ENCODE data around the gene SHTN1.

The SHTN1 gene

DNA sequence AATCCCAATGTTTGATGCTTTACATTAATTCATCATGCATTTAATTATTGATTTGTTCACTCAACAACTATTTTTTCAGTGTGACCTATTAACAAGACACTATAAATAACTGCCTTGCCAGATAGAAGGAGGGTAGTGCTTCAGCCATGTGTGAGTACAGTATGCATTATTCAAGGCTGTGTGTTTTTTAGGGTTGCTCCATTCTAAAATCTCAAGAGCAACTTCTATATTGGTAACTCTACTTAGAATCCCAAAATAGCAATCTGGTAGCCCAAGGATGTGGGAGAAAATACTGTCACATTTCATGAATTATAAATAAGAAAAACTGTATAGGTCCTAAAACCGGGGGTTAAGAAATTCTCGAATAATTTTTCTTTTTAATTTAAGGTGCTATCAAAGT, 85.8 kb downstream of the SHTN1 start:
- no peak for DNase-seq (ENCODE audit: extremely low read depth in 1 of 2, low read depth in 1 of 2)

DNA sequence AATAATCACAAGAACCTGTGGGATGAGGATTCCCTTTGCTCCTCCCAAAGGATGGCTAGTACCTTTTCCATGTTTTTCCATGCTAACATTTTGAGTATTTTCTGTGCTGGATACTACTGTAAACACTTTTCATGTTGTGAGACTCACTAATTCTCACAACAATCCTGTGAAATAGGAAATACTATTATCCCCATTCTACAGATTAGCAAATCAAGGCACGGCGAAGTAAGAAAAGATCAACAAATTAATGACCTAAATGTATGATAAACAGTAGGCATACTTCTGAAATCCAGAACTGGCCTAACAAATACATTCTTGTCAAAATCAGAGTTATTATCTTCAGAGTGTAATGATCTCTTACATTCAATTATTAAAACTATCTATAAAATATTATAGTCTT, 86.4 kb downstream of the SHTN1 start:
- no peak for DNase-seq (ENCODE audit: extremely low read depth in 1 of 2, low read depth in 1 of 2)

DNA sequence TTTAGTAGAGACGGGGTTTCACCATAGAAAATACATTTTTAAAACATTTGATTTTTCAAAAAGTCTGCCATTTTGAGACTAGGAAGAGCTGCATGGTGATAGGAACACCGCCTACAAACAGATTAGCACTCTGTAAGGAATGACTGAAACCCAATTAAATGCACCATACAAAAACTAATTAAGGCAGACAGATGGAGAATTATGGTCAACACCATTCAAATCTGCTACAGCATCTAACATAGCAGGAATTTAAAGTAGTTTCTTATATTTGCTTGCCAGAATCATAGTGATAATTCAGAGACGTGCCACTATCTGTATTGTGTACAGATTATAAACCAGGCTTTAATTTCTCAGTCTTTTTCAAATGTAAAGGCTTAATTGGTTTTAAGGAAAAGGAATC, 87.5 kb downstream of the SHTN1 start:
- DNase-seq (ENCODE audit: extremely low read depth in 1 of 2, low read depth in 1 of 2): no peak

DNA sequence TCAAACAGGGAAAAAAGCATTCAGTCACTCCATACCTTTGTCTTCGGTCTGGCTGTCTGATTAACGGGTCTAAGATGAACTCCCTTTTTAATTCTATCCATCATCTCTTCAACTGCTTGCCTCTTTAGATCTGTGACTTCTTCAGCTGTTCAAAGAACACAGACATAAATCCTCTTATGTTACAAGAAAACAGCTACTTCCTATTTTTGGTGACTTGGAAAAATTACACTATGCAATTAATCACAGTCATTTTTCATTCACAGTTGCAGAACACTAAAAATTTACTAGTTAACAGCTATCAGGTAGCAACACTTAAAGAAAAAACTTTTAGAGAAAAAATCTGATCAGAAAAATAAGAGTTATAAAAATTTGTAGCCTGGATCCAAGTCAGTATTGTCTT, 89.6 kb downstream of the SHTN1 start:
- DNase-seq (ENCODE audit: extremely low read depth in 1 of 2, low read depth in 1 of 2): no peak

DNA sequence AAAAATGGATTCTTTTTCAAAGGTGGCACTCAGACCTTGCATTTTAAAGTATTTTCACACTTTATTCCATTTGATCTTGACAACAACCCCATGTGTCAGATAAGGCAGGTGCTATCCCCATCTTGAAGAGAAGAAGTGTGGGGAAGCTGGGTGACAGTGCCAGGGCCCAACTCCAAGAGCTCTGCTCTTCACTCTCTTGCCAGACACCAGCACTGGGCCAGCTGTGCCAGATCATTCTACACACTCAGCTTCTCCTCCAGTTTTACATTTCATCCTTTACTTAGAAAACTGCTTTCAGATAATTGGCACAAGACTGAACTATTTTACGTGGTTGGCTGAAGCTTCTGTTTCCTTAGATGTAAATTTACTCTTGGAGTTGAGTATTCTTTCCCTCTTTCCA, 91.3 kb downstream of the SHTN1 start:
- DNase-seq (ENCODE audit: extremely low read depth in 1 of 2, low read depth in 1 of 2): no peak

DNA sequence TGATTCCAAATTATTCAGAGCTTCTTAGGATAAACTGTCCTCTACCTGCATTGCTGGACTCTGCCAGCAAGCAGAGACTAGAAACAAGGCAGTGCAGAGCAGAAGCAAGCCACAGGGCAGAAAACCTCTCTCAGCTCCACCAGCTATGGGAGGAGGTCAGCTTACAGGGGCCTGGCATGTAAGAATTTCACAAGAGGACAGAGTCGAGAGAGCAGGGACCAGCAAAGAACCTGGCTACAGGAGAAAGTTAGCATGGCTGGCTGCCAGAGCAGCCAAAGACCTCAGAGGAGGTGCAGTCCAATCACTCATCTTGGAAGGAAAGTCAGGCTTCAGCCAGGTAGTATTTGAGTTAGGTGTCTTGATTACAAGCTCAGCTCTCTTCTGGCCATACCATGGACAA, 92.8 kb downstream of the SHTN1 start:
- DNase-seq (ENCODE audit: extremely low read depth in 1 of 2, low read depth in 1 of 2): no peak

DNA sequence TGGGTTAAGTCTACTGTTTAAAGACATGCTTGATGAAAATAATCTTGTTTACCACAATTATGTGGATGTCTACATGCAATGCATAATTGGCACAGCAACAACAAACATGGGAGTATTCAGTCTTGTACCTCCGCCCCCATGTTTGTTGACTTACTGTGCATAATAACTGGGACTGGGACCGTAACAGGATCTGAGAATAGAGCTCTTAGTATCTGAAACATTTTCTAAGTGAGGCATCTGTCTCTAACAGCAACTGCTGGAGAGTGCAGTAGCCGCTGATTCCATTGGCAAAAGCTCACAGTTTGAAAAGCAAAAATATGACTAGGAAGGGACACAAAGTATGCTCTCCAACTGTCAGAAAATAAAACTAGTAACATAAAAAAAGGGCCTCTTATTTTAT, 94.1 kb downstream of the SHTN1 start:
- DNase-seq (ENCODE audit: extremely low read depth in 1 of 2, low read depth in 1 of 2): no peak

DNA sequence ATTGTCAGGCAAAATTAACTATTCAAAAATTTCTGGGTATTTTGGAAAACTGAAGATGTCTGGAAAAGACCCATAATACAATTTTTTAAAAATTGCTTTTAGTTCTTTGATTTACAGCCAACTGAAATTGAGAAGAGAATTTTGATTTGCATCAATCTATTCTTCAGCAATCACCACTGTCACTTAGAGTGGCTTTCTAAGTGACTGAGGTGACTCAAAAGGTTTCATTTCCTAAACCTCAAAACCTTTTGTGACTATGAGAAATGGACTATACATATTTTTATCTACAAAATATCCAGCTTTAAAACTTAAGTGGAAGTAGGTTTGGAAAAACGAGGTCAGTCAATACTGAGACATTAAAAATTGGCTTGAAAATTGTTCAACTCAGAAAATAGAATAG, 95.7 kb downstream of the SHTN1 start:
- DNase-seq (ENCODE audit: extremely low read depth in 1 of 2, low read depth in 1 of 2): no peak

DNA sequence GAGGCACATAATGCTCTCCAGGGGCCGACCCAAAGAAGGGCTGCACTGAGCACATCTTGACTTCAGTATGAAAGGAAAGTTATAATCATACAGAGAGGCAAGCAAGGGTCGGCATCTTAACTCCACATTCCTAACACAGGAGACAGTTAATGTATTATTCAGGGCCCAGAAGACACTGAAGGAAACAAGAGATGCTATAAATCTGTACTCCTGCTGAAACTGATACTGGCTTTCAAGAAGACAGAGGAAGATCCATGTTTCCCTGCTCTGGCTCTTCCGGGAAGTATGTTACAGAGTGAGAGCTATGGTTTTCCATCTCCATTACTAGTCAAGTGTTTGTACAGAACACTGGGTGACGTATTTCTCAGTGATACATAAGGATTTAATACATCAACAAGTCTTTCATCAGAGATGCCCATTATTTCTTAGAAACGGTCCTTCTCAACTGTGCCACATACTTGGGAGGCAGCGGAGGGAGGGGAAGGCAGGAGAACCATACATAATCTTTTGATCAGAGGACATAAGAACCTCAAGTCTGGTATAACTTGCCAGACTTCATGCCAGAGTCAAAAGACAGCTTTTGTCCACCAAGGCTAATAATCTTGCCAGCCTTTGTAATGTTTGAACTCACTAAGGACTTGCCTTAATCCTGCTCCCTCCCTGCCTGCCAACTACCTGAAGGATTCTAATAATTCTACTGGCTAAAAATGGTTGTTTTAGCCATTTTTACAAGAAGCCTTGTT, 97.6 kb downstream of the SHTN1 start:
- no peak for DNase-seq (ENCODE audit: extremely low read depth in 1 of 2, low read depth in 1 of 2)

DNA sequence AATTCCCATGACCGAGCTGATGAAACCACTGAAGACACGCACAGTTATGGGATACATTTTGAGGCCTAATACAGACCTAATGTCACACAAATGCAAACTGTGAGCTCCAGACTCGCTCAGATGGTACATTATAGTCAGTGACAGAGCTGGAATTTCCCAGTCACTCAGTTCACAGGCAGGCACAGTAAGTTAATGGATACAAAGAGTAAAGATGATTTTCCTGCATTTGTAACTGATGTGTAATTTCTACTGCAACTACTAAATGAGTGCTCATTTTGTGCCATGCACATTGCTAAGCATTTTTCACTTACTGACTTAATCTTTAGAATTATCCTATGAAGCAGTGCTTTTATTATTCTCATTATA, 99.2 kb downstream of the SHTN1 start:
- no peak for DNase-seq (ENCODE audit: extremely low read depth in 1 of 2, low read depth in 1 of 2)

DNA sequence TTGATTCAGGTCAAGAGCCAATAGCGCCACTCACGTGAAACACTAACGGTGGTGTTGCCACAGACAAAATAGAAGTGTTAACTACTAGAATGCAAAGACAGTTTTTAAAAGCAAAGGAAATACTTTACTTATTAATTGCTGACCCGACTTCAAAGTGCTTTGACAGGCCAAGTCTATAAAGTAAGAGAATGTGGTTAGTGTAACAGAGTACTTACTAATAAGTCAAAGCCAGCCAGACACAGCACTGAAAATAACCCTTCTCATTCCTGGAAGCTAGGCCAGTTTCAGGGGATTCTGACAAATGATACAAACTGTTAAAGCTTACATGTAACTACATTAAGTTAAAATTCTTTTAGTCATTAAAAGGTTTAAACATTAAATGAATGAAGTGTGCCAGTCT, 105.4 kb downstream of the SHTN1 start:
- DNase-seq (ENCODE audit: extremely low read depth in 1 of 2, low read depth in 1 of 2): no peak

DNA sequence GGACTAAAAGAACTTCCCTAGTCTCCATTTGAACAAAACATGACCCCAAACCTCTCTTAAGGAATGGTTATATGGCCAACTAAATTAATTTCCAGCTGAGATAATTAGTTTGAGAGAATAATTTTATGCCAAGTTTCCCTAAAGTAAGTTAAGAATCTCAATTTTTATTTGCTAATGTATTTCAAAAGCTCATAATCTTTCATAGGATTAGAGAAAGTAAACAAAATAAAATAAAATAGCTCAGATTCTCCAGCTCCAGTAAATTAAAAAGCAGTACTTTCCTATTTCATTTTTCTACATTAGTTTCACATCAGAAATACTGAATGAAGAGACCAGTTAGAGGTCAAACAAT, 111.3 kb downstream of the SHTN1 start:
- DNase-seq (ENCODE audit: extremely low read depth in 1 of 2, low read depth in 1 of 2): no peak

DNA sequence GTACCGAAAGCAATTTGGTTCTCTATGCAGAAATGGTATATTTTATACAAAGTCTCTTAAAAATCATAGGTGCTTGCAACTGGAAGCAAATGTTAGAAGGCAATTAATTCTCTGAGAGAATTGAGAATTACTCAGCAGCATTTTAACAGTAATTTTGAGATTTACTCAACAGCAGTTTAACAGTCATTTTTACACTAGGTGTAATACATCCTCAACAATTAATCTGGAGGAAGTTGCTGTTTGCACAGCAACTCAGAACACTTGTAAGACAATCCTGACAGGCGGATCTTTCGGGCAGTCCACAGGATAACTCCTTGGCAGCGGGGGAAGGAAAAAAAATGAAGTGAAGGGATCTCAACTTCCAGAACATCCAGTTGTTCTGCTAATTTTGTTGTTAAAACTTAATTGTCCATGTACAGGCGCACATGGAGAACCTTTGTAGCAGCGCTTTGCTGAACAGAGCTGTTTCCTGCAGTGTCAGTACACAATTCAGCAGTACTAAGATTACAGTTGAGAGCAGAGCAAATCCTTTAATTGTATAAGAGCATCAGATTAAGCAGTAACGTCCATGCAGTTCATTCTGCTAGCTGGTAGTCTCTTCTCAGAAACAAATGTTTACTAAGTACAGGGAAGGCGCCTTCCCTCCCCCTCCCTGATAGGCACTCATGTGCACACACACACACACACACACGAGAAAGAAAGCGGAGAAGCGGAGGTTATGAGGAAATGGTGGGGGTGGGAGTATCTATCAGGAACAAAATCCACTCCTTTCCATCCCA, 111.9 kb downstream of the SHTN1 start:
- no peak for DNase-seq (ENCODE audit: extremely low read depth in 1 of 2, low read depth in 1 of 2)

DNA sequence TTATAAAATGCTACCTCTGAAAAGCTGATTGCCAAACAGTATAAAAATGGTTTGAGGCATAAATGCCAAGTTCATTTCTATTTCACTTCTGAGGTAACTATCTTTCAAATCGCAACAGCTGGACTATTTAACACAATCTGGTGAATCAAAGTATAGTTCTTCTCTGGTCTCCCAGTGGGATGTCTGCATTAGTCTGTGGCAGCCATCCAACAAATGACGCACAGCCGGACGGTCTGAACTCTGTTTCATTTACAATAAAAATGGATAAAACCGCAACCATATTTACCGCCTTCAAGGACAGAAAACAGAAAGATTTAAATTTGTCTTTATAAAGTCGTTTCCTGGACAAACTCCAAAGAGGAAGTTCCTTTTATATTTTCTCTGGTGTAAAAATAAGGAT, 113.8 kb downstream of the SHTN1 start:
- DNase-seq (ENCODE audit: extremely low read depth in 1 of 2, low read depth in 1 of 2): no peak

DNA sequence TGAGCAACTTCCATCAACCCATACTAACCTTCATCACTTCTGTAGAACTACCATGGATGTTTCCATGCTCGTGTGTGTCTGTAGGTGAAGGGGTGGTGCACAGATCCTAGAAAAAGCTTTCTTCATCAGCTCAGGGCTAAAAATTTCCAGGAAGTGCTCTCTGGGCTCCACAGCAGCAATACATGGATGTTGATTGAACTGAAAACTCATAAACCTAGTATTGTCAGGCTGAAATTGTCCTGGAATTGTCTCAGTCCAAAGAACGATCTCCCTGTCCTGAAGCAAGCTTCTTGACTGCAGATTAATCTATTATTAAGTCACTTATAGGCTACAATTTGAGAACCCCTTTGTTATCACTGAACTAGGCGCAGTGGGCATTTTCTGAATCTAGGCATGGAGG, 115.9 kb downstream of the SHTN1 start:
- DNase-seq (ENCODE audit: extremely low read depth in 1 of 2, low read depth in 1 of 2): no peak

DNA sequence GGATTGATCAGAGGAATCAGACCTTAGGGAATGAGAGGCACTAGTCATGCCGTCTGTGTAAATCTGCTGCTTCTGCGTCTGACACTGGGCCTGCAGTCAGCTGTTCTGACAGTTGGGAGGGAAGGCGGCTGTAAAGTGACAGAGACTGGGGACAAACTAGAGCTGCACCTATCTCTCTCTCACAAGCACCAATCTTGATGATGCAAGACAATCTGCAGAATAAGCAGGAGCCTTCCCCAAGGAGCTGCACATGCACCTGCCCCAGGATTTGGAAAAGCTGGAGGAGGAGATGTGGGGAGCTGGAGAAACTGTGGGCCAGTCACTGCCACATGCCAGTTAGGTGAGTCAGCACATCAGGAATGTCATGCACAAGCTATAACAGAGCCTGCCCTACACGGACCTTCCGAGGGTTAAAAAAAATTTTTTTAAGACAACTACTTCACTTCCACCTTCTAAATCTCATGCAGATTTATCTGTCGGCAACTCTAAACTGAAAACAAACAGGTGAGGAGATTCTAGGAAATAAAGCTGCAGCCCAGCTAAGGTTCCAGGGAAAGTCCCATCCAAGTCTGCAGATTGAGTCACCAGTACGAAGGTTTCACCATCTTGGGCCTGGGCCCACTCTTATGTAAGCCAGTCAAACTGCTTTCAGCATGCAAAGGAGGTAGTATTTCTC, 116.5 kb downstream of the SHTN1 start:
- DNase-seq (ENCODE audit: extremely low read depth in 1 of 2, low read depth in 1 of 2): no peak

DNA sequence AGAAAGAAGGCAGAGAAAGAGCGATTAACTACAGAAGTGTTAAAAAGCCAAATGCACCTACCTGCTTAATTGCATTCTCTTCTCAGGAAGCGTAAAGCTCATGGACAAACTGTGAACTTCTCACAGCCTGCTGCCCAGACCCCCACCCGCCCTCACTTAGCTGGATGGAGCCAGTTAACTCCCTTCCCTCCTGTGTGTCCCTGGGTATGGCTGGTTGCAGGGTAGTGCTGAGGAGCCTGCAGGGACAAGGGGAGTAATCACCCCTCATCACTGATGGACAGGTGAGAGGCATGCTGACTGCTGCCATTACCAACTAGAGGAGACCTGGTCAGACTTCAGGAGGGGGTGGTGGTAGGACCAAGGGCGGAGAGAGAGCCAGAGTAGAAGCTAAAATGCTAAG, 118.2 kb downstream of the SHTN1 start:
- DNase-seq (ENCODE audit: extremely low read depth in 1 of 2, low read depth in 1 of 2): no peak

DNA sequence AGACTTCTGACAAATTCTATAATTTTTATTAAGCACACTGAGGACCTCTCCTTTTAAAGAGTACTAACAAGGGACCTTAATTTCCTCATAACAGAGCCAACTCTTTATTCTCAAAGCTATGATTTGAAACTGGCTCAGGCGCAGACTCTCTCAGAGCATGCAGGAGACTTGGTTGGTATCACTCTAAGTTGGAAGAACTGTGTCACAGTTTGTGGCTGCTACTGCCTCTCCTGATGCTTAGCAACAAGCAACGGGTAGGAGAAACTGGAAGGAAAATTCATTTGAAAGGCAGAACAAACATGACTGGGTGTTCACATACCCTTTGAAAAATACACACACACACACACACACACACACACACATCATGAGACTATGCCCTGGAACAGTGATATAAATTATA, 122.3 kb downstream of the SHTN1 start:
- no peak for DNase-seq (ENCODE audit: extremely low read depth in 1 of 2, low read depth in 1 of 2)

DNA sequence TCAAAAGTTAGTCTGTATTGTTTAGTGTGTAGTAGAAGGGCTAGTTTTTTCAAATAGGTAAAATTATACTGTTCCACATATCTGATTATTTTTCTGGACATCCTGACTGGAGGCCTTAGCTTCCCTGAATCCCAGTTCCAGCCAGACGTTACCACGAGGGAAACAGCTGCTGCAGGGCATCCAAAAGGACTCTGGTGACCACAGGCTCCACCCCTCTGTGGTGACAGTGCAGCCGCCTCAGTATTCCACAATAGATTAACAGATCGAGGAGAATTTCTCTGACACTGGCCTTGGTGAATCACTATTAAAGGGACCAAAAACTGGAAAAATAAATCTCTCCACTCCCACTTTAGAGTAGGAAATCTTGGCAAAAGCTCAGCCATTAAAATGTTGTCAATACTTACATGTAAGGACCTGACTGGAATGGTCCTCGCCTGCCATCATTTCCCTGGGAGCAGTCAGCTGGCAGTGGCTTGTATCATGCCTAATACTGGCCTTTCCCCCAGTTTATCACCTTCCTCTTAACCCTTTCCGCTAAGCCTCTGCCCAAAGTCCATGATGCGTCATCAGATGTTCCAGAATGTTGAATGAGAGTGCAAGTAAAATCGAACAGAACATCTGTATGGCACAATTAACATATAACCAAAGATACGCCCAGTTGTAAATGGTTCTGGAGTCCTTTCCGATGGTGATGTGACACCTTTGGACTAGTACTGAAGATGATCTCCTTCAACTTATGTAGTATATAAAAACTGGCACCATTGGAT, 124.1 kb downstream of the SHTN1 start:
- DNase-seq (ENCODE audit: extremely low read depth in 1 of 2, low read depth in 1 of 2): no peak

DNA sequence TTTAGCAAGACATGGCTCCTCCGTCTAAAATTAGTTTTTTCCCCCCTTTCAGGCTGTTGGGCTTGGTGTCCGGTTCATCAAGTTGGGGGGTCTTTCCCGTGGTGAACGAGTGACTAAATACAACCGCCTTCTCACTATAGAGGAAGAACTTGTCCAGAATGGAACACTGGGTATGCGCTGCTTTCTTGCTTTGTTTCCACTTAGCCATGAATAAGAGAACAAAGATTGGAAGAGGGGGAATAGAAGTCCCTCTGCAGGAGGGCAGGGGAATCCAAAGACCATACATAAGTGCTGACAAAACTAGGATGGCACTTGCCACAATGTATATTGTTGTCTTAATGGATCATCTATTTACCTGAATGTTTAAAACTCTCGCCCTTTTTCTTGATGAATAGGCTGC, 125.2 kb downstream of the SHTN1 start:
- no peak for DNase-seq (ENCODE audit: extremely low read depth in 1 of 2, low read depth in 1 of 2)

DNA sequence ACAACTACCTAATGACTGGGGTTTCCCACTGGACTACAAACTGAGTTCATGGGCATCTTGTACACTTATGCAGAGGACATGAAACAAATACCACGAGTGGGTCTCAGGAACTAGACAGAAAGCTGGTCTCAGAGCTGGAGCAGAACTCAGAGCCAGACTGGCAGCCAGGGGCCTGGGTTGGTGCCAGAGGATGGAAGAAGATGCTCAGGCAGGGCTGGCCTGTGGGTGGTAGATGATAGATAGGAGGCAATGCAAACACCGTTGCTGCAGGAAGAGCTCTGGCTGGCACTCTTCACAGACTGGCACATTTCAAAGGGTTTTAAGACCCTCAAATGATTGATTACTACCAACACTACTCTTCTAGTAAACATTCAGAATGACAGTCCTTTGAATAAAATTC, 126.9 kb downstream of the SHTN1 start:
- DNase-seq (ENCODE audit: extremely low read depth in 1 of 2, low read depth in 1 of 2): no peak

DNA sequence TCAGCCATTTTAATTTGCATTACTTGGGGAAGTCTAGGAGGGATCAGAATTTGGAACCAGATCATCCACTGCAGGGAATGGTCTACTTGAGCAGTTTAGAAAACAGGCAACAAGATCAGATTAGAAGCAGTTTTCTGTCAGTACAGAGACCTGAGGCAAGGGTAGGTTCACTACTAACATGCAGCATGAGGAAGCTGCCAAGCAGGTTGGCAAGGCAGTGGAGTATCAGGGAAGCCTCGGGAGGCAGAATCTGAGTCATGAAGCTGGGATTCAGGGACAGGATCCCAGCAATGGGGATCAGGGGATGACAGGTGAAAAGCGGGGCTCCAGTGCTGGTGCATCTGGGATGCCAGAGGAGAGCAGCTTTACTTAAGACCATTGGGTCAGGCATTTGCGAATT, 127.6 kb downstream of the SHTN1 start:
- no peak for DNase-seq (ENCODE audit: extremely low read depth in 1 of 2, low read depth in 1 of 2)
